ENCODE results near the gene USP4. TPM values are rescaled to one million over a fixed set of nuclear protein-coding genes. Genes with fewer than 3 reads are reported as not detected.

The USP4 gene
- polyA plus RNA-seq, 3 donors from 2014 or later, result 52.7 to 84.0 (median 76.1) TPM

DNA sequence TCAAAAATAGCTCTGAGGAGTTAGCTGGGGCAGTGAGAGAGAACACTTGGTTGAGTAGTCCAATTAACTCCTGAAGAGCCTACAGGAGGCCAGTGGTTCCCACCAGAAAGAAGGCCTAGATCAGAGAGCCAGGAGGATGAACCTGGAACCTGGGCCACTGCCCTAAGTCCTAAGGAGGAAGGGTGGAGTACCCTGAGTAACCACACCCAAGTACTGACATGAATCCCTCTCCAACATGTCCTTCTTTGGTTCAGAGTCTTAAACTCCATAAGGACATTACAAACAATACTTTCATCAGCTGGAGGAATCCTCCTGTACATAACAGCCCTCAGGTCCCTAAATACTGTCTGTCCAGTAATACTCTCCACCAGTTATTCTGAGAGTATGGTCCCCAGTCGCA, 37.2 kb downstream of the USP4 start:
- DNase-seq, result no peak
- peak overlapping the region in 1 of 6 donors; percentile 46 for H3K27ac Mint-ChIP-seq
- H3K36me3 Mint-ChIP-seq, result peaks cover 4 to 31% (median 10%) of the 10 kb centered on the region in 3 donors
- no peak overlapping the region for H3K4me3 Mint-ChIP-seq
- no peaks in the 10 kb centered on the region for H3K4me1 Mint-ChIP-seq
- H3K27me3 Mint-ChIP-seq (ENCODE audit: low read depth in 3 of 3), result peaks cover 0 to 3% (median 0%) of the 10 kb centered on the region in 3 donors
- no peaks in the 10 kb centered on the region for H3K9me3 Mint-ChIP-seq

DNA sequence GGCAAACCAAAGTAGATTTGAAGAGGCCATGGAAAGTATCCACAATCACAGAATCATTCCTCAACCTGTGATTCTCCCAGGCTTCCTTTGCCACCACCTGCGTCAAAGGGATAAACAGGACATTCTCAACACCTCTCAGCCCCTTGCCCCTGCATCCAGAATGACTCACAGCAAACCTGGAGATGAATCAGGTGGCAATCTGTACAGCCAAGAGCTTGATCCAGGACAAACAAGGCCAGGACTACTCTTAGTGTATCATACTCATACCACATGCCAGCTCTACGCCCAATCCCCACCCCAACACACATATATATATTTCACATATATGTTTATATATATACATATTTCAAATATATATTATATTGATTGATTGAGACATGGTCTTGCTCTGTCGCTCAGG, 39.3 kb downstream of the USP4 start:
- Mint-ChIP-seq H3K4me3 (no peak overlapping the region), H3K27me3 (ENCODE audit: low read depth in 3 of 3) (peaks cover under 1 to 3% (median 1%) of the 10 kb centered on the region in 3 donors), H3K27ac (peak overlapping the region in 1 of 6 donors; percentile 3), H3K36me3 (peaks cover 9 to 38% (median 14%) of the 10 kb centered on the region in 3 donors), H3K4me1 (no peaks in the 10 kb centered on the region), H3K9me3 (no peaks in the 10 kb centered on the region)
- no peak for DNase-seq

DNA sequence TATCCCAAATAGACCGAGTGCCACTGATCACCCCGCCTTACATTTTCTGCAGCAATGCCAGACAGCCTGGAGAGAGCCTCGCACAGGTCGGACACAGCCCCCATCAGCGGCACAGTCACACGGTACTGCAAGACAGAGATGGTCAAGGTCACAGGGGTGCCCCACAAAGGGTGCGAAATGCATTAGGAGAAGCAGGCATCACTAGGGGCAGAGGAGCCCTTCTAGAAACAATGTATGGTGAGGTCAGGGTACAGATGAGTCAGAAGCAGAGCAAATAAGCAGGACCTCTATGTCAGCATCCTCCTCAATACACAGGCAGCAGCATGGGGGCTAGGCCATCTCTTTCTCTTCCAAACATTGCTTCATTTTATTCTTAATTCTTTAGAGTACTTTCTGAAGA, 41.3 kb downstream of the USP4 start:
- H3K27ac Mint-ChIP-seq, result peak overlapping the region in 1 of 6 donors; percentile 40
- no peak overlapping the region for H3K4me3 Mint-ChIP-seq
- H3K36me3 Mint-ChIP-seq, result peaks cover 9 to 49% (median 16%) of the 10 kb centered on the region in 3 donors
- no peaks in the 10 kb centered on the region for H3K9me3 Mint-ChIP-seq
- no peaks in the 10 kb centered on the region for H3K4me1 Mint-ChIP-seq
- H3K27me3 Mint-ChIP-seq (ENCODE audit: low read depth in 3 of 3), result peaks cover 2 to 3% (median 3%) of the 10 kb centered on the region in 3 donors
- DNase-seq, result no peak

DNA sequence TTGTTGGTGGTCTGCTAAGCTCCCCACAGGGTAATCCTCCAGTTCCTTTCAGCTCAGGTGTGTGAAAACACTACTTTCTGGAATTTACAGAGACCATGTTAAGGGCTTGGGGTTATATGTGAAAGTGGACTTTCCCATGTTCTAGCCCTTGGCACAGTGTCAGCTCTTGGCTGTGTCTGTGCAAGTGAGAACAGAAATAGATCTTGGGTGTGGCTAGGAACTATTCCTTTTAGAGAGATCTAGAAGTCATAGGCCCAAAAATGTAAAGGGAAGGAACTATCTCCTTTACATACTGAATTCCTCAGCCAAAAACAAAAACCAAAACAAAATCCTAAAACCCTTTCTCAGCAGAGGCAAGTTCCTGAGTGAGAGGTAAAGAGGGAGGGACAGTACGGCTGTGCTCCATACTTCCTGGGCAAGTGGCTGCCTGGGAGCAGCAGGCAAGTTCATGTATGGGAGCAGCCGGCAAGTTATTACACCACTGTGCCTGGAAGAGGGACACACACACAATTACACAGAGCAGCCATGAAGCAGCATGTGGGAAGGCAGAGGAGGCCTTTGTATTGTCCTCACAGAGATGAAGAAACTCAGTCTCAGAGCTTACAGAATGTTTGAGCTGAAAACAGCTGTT, 43.0 kb downstream of the USP4 start:
- H3K4me3 Mint-ChIP-seq, result no peak overlapping the region
- no peaks in the 10 kb centered on the region for H3K4me1 Mint-ChIP-seq
- peaks cover 2 to 3% (median 3%) of the 10 kb centered on the region in 3 donors for H3K27me3 Mint-ChIP-seq (ENCODE audit: low read depth in 3 of 3)
- peak overlapping the region in 2 of 6 donors; percentile 1 to 12 for H3K27ac Mint-ChIP-seq
- H3K36me3 Mint-ChIP-seq, result peaks cover 13 to 50% (median 16%) of the 10 kb centered on the region in 3 donors
- no peaks in the 10 kb centered on the region for H3K9me3 Mint-ChIP-seq
- DNase-seq, result no peak

DNA sequence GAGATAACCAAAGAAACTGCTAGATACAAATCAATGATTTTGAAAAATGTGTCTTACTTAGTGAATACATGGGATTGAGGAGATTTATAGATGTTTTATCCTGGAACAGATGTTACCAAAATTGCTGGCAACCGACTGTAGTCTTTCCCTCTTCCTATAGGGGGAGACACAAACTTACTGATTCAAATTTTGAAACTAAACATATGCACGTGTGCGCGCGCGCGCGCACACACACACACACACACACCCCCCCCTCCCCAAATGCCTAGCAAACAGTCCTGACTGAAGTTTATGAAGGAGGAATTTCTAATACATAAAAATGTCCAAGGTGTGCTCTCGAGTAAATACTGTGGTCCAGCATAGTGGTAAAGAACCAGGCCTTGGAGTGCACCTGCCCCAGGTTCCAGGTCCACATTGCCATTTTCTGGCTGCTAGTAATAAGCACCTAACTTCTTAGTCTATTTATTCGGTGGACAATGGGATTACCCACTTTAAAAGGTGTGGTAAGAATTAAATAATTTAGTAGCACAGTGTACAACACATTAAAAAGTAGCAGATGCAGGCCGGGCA, 44.3 kb downstream of the USP4 start:
- DNase-seq, result peak; percentile 9 to 34 (median 33)
- H3K36me3 Mint-ChIP-seq, result peaks cover 13 to 47% (median 15%) of the 10 kb centered on the region in 3 donors
- H3K27ac Mint-ChIP-seq, result peak overlapping the region in 1 of 6 donors; percentile 46
- H3K4me1 Mint-ChIP-seq, result no peaks in the 10 kb centered on the region
- H3K4me3 Mint-ChIP-seq, result no peak overlapping the region
- no peaks in the 10 kb centered on the region for H3K9me3 Mint-ChIP-seq
- H3K27me3 Mint-ChIP-seq (ENCODE audit: low read depth in 3 of 3), result peaks cover 2 to 3% (median 3%) of the 10 kb centered on the region in 3 donors

DNA sequence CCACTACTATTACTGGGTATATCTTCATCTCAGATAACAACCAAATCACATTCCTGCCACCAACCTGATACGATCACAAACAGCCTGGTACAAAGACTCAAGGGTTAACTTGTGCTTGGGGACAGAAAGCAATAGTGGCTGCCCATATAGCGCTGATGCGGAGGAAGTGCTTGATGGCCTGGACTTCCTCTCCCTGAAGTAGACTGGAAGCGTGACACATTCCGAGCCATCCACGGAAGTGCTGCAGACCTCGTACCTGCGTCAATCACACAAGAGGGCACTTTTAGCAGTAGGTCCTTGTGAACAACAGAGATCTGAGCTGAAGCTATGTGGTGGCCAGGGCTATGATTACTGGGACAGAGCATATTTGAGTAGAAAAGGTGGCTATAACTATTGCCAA, 45.5 kb downstream of the USP4 start:
- Mint-ChIP-seq H3K36me3 (peaks cover 10 to 41% (median 14%) of the 10 kb centered on the region in 3 donors), H3K9me3 (no peaks in the 10 kb centered on the region), H3K4me1 (no peaks in the 10 kb centered on the region), H3K27me3 (ENCODE audit: low read depth in 3 of 3) (peaks cover 1 to 3% (median 2%) of the 10 kb centered on the region in 3 donors), H3K27ac (peak overlapping the region in 2 of 6 donors; percentile 35 to 61), H3K4me3 (no peak overlapping the region)
- no peak for DNase-seq

DNA sequence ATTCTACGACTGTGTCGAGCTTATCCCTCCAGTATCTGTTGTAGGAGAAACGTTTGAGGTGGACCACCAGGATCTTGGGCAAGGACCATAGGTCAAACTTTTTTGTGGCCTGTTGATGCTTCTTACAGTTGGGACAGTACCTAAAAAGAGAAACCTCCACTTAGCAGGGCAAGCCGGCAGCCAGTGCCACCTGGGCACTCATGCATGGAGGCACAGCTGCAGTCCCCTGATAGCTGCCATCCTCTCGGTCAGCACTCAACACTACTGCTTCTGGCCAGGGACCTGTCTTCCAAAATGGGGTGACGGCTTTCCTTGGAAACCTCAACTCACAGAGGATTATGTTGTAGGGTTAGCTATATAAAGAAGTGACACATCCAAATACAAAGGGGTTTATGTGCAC, 55.9 kb downstream of the USP4 start:
- Mint-ChIP-seq H3K4me3 (no peak overlapping the region), H3K9me3 (no peaks in the 10 kb centered on the region), H3K27ac (peak overlapping the region in 1 of 6 donors; percentile 46), H3K27me3 (ENCODE audit: low read depth in 3 of 3) (peaks cover 0 to 2% (median 0%) of the 10 kb centered on the region in 3 donors), H3K36me3 (peaks cover 14 to 44% (median 18%) of the 10 kb centered on the region in 3 donors), H3K4me1 (no peaks in the 10 kb centered on the region)
- no peak for DNase-seq

DNA sequence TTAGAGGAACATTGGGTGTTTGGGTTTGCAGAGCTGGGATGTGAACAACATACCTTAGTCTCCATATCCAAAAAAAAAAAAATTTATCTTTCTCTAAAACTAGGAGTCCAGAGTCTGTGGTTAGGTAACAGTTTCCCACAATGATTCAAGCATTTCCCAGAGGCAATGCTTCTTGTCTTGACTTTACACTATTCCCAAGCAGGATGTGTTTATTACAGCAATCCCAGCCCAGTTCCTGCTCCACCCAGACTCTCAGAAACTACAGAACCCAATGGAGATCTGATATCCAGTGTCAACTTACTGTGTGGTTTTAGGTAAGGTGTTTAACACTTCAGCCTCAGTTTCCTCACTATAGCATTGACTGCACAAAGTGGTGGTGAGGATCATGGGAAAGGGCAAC, 60.5 kb downstream of the USP4 start:
- peaks cover under 1 to 17% (median 4%) of the 10 kb centered on the region in 3 donors for H3K36me3 Mint-ChIP-seq
- no peak overlapping the region for H3K4me3 Mint-ChIP-seq
- peak overlapping the region in 2 of 6 donors; percentile 22 to 34 for H3K27ac Mint-ChIP-seq
- no peaks in the 10 kb centered on the region for H3K9me3 Mint-ChIP-seq
- peaks cover 0 to 8% (median 2%) of the 10 kb centered on the region in 3 donors for H3K27me3 Mint-ChIP-seq (ENCODE audit: low read depth in 3 of 3)
- H3K4me1 Mint-ChIP-seq, result peaks cover 22 to 29% of the 10 kb centered on the region in 2 donors
- no peak for DNase-seq

DNA sequence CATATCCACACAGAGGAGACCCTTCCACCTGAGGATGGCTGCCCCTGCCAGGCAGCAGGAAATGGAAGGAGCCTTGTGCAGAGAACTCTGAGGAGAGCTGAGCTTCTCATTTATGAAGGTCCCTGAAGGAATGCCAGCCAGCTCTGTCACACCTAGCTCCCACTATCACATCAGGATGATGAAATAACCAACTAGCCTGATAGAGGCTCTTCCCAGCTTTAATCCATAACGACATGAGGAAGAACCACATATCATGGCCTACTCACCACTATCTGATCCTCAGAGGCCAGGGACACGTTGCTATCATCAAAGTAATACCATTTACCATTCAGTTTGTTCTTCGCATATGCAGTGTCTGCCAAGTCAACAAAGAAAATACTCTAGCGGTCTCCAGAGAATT, 61.3 kb downstream of the USP4 start:
- Mint-ChIP-seq H3K9me3 (no peaks in the 10 kb centered on the region), H3K27me3 (ENCODE audit: low read depth in 3 of 3) (peaks cover 0 to 8% (median 2%) of the 10 kb centered on the region in 3 donors), H3K36me3 (peaks cover 0 to 8% (median 0%) of the 10 kb centered on the region in 3 donors), H3K4me1 (peaks cover 22 to 29% of the 10 kb centered on the region in 2 donors), H3K4me3 (no peak overlapping the region), H3K27ac (peak overlapping the region; percentile 85 to 95 (median 91))
- no peak for DNase-seq

DNA sequence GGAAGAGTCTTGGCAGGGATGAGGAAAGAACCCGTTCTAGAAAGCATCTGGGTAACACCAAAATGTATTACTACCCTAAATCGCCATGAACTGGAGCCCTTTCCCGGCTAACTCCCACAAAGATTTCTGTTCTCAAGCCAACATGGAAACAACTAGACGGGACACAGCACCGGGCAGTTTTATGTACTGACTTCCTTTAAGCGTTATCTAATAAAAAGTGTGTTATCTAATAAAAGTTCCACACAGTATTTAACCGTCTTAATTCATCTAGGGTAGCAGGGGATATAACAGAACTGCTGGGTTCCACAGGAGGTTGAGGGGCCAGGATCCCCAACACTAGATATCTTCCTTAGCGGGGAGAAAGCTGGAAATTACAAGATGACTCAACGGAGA, 62.5 kb downstream of the USP4 start:
- peak in 1 of 3 donors; percentile 7 for DNase-seq
- H3K9me3 Mint-ChIP-seq, result no peaks in the 10 kb centered on the region
- H3K27ac Mint-ChIP-seq, result peak overlapping the region; percentile 85 to 95 (median 91)
- peak overlapping the region; percentile 85 to 93 (median 90) for H3K4me3 Mint-ChIP-seq
- peaks cover 0 to 8% (median 0%) of the 10 kb centered on the region in 3 donors for H3K27me3 Mint-ChIP-seq (ENCODE audit: low read depth in 3 of 3)
- peaks cover 0 to 9% (median 4%) of the 10 kb centered on the region in 3 donors for H3K36me3 Mint-ChIP-seq
- H3K4me1 Mint-ChIP-seq, result peaks cover 22 to 29% of the 10 kb centered on the region in 2 donors

DNA sequence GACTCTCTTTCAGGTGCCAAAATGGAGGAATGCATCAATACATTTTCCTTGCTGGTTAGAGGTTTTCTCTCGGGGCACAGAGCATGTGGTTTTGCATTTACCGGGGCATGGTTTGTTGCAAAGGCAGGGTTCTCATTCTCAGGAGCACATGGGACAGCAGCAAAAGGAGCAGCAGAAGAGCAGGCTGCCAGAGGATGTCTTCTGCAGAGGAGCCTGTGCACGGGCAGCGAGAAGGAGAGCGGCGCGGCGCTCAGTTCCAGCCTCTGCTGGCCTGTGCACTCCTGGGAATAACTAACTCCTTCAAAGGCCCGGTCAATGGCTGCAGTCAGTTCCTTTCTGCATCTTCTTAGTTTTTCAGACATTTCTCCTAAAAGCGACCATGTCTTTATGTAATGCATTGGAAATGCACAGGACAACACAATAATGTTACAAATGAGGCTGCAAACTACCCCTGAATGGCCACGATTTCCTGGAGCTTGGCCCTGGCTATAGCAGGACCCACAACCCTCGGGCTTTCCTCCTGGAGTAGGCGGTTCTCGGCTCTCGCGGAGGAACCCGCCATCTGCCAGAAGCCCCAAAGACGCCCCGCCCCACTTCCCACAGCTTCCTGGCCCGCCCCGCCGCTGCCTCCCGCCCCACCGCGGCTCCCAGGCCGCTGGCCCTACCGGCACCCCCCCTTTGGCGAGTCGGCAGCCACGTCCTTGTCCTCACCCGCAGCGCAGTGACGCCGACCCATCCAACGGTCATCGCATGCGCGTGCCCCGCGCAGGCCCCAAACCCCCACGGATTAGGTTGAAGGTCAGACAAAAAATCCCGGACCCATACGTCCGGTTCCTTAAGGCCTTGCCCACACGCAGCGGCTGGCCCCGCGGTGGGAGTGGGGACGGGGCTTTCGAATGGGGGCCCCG, 63.1 kb downstream of the USP4 start, which contains the start of gene C3orf62:
Gene C3orf62, minus strand, starts transcription at position 758 of the 908 bp plus-strand sequence. Its CDS starts 360 bp downstream, at position 398.
- H3K27me3 Mint-ChIP-seq (ENCODE audit: low read depth in 3 of 3), result peaks cover 0 to 8% (median 0%) of the 10 kb centered on the region in 3 donors
- H3K9me3 Mint-ChIP-seq, result no peaks in the 10 kb centered on the region
- peak; percentile 69 to 73 (median 71) for DNase-seq
- H3K27ac Mint-ChIP-seq, result peak within 1 kb of the TSS; percentile 85 to 95 (median 91)
- H3K4me1 Mint-ChIP-seq, result peaks cover 22 to 29% of the 10 kb centered on the region in 2 donors
- H3K4me3 Mint-ChIP-seq, result peak within 1 kb of the TSS; percentile 85 to 93 (median 90)
- H3K36me3 Mint-ChIP-seq, result peaks cover 0 to 9% (median 4%) of the 10 kb centered on the region in 3 donors

DNA sequence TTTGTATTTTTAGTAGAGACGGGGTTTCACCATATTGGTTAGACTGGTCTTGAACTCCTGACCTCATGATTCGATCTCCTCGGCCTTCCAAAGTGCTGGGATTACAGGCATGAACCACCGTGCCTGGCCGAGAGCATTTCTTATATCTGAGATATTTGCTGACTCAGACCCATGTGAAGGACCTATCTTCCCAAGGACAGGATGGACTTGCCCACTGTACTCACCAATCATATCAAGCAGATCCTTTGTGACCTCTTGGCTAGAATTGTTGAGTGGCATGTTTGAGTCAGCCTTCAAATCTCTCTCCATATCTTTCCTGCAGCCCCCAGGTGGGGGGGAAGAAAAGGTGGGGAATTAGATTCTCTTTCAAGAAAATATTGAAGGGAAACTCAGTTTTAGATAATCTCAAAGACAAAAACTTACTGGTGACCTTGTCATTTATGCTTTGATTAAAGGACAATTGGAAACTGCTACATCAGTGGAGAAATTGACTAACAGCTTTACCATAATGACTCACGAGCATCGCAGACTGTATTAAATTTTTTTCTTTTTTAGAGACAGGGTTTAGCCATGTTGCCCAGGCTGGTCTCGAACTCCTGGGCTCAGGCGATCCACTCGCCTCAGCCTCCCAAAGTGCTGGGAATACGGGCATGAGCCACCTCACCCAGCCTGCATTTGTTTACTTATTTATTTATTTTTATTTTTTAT, 65.9 kb downstream of the USP4 start:
- peaks cover 22 to 29% of the 10 kb centered on the region in 2 donors for H3K4me1 Mint-ChIP-seq
- H3K4me3 Mint-ChIP-seq, result no peak overlapping the region
- DNase-seq, result no peak
- H3K27ac Mint-ChIP-seq, result no peak overlapping the region
- peaks cover 0 to 12% (median 4%) of the 10 kb centered on the region in 3 donors for H3K36me3 Mint-ChIP-seq
- no peaks in the 10 kb centered on the region for H3K9me3 Mint-ChIP-seq
- H3K27me3 Mint-ChIP-seq (ENCODE audit: low read depth in 3 of 3), result peaks cover 0 to 8% (median 0%) of the 10 kb centered on the region in 3 donors

DNA sequence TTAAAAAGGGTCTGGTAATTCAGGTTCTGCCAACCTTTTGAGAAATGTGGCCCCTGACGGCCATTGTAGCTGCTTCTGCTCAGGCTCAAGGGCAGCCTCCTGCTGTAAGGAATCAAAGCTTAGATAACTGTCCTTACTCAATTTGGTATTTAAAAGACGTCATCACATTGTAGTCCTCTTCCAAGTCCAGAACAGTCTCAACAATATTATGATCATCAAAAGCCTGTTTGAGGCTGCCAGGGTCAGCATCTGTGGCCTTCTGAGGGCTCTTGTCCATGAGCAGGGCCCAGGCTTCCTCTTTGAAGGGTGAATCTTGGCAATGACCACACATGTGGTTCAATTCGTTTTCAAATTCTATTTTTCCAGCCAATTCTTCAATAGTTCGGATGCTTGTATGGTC, 68.8 kb downstream of the USP4 start:
- no peak for DNase-seq
- H3K27me3 Mint-ChIP-seq (ENCODE audit: low read depth in 3 of 3), result no peaks in the 10 kb centered on the region
- H3K27ac Mint-ChIP-seq, result no peak overlapping the region
- no peaks in the 10 kb centered on the region for H3K9me3 Mint-ChIP-seq
- H3K4me3 Mint-ChIP-seq, result no peak overlapping the region
- peaks cover 0 to 12% (median 10%) of the 10 kb centered on the region in 3 donors for H3K36me3 Mint-ChIP-seq
- peaks cover 5 to 6% of the 10 kb centered on the region in 2 donors for H3K4me1 Mint-ChIP-seq
